Superior temporal gyrus (tissue), 1 donor: ENCODE measurements around the gene ABR.
"Not testable (repeated sequence)": the region's sequence is repeated elsewhere in the genome, so short reads cannot be mapped to it uniquely, and the experiment has no call there.

Experiments used
- DNase-seq: peaks from one replicate; pipeline ENCODE4 v3.0.0-alpha.2; 2016; ENCODE audit errors: extremely low spot score

ABR gene

GRCh38 chr17:1048516-1049115 is 131.2 kb downstream of the ABR start:
- not testable (repeated sequence) for DNase-seq

DNA sequence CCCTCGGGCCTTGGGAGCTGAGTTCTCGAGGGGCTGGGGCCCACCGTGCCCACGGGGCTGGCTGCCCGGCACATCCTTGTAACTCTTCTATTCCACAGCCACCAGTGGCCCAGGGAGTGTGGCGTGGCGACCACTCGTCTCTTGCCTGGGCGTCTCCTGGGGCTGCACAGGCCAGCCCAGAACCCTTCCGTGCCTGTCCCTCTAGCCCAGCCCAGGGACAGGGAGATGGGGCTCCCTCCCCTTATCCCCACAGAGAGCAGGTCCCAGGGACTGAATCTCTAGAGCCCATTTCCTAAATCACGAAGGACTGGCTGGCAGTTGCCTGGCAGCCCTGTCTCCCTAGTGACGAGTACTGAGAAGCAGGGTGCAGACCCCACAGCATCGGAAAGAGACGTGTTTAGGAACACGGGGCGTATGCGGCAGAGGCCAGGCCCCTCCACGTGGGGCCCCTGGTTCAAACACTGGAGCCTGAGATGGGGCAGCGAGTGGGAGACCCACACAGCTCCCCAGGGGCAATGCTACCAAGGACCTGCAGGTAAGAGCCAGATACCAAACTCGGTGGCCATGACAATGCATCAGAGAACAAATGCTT is 131.8 kb downstream of the ABR start:
- DNase-seq = no peak

DNA sequence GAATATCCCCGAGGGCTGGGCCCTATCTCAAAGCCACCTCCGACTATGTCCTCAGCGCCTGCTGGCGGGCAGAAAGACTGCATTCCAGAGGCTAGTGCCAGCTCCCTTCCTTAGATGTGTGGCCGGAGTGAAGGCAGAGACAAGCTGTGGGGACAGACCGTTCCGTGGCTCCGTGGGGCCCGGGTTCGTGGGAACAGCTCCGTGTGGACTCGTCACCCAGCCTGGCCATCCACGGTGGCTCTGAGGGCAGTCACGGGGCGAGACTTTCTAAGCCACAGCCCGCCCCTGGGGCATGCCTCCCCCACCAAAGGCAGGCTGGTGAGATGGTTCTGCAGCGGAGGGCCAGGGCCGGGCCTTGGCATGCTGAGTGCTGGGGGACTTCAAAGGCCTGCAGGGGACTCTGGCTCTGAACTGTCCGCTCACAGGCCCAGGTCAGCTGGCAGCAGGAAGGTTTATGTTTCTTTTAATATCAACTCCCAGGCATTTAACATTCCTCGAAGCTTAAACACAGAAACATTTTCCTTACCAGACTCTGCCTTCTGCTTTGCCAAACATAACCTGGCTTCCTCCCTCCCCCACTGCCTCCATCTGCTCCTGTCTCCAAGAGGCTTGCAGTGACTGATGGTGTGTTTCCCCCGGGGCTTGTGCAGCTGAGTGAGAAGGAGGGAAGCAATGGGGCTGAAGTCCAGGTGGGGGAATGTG is 132.5 kb downstream of the ABR start:
- no peak for DNase-seq

- DNase-seq = no peak
These were observed 134.3 kb downstream of the ABR start for GRCh38 chr17:1045456-1045855.

DNA sequence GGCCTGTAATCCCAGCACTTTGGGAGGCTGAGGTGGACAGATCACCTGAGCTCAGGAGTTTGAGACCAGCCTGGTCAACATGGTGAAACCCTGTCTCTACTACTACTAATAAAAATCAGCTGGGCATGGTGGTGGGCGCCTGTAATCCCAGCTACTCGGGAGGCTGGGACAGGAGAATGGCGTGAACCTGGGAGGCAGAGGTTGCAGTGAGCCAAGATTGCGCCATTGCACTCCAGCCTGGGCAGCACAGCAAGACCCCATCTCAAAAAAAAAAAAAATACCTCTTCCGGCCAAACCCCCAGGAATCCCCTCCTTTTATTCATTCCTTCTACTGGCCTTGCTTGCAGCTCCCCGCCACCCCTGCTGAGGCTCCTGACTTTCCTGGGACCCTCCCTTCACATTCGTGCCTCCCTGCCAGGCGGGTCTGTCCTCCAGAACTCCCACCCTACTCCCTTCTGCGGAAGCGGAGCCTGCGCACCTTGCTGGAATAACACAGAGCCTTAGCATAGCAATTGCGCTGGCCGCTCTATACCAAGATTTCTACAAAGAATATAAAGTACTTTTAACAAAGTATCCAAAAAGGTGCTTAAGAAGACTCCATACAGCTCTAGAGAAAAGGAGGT is 135.3 kb downstream of the ABR start:
- DNase-seq = not testable (repeated sequence)

DNA sequence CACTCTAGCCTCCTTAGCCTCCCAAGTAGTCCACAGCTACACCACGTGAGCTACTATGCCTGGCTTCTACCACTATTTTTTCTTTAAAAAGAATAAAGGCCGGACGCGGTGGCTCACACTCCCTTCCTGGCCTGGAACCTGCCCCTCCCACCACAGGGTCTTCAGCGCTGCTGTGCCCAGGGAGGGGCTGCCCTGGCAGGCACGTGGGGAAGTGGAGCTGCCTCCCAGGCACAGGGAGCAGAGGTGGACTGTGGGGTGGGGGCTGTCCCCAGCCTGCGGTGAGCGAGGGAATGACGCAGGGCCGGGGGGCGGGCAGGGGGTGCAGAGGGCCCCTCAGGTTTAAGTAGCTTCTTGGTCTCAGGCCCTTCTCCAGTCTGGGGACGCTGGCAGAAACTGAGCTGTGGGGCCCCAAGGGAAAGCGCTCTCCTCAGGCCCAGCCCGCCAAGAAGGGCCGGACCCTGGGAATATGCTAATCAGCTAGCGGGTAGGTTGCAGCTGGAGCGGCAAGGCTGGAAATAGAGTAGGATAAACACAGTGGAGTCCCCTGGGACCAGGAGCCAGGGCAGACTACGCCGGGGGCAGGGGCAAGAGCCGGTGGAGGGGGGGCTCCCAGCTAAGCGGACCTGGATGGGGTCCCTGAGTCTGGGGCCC is 136.1 kb downstream of the ABR start:
- DNase-seq = no peak

DNA sequence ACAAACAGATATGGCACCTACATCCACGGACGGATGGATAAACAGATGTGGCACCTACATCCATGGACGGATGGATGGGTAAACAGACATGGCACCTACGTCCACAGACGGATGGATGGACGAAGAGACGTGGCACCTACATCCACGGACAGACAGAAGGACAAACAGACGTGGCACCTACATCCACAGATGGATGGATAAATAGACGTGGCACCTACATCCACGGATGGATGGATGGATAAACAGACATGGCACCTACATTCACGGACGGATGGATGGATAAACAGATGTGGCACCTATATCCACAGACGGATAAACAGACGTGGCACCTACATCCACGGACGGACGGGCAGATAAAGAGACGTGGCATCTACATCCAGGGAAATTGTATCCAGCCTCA is 137.3 kb downstream of the ABR start:
- DNase-seq = no peak

DNA sequence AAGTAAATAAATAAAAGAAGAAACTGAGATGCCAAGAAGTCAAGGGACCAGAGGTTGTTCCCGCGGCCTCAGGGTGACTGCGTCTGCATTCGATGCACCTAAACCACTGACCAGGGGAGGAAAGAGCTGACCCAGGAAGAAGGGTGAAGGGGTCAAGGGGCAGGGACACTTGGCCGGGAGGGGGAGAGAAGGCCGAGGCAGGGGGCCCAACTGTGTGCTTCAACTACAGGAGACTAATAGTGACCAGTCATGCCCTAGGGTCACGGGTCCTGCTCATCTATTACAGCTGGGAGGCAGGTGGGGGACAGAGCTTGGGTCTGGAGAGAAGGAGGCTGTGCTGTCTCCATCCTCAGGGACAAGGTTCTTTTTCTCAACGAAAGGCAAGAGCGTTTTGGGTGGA is 138.0 kb downstream of the ABR start:
- DNase-seq = no peak

DNA sequence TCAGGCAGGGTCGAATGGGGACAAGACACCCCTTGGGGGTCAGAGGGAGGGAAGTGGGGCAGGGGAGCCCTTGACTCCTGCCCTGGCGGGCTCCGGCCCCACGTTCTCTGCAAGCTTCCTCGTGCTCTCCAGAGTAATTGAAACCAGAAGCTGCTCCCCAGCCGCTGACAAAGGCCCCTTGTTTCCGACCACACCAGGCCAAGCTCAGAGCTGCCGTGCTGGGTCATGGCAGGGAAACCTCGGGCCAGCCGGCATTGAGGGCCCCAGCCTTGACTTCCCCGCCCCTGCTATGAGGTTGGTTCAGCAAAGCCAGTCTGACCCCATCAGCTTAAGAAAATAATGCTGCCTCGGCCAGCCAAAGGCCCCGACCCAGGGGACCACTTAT is 139.6 kb downstream of the ABR start:
- DNase-seq = no peak

DNA sequence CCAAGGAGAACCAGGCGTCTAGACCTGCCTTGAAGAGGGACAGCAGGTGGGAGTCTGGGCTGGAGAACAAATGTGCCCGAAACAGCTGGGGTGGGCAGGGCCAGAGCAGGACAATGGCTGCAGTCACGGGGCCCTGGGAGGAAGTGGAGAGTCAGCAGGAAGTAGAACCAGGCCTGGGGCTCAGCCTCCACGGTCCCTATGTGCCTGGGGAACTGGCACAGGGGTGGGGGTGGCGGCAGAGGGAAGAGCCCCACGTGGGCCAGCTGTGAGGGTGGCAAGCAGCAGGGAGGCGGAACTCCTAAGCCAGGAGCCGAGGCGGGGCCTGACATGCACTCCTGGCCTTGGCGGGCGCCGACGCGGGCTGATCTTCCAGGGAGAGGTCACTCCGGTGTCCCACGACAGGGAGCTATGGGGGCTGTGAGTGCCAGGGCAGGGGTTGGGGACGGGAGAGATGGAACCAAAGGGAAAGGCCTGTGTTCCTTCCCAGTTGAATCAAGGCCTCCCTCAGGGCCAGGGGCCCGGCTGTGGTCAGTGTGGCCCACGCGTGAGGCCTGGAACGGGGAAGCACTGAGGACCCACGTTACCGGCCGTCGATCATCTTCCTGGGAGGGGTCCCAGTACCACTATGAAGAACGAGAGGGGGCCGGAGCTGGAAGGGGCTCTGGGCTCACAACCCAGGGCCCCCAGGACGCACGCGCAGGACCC is 140.1 kb downstream of the ABR start:
- no peak for DNase-seq

DNA sequence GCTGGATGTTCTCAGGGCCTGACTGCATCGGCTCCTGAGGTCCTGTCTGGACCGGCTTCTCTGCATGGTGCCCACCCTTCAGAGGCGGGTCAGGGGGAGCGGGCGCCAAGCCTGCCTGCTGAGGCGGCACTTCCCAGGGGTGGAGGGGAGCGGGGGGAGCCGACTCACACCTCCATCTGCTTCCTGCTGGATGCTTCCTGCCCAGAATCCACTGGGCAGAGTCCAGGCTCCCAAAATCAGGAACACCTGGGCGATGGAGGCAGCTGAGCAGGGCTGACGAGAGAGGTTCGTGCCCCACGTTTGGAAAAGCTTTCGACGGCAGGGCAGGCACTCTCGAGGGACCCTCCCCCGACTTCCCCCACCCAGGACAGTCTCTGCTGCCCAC is 140.7 kb downstream of the ABR start:
- no peak for DNase-seq

DNA sequence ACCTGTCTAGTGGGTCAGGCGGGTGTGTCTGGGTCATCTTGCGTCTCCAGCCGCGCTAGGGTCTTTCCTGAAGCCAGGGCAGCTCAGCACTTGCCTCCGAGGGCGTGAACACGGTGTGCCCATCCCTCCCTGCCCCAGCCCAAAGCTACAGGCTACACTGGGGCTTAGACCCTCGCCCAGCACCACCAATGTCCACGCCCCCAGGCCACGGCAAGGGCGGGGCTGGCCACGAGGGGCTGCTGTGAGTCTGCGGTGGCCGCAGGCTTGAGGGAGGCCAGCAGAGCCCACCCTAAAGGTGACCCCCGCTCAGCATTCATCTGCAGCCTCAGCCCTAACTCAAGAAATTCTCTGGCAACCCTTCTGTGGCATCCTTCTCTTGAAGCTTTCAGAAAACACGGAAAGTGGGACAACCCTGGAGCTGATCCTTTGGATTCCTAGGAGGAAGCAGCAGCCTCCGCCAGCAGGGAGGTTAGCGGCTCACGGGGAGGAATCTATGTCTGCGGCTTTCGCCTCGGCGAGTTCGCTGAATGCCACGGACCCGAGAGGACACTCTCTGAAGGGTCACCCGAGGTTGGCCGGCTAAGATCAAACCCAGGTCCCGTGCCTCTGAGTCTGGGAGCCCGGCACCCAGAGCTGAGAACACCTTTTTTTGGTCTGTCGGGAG is 141.2 kb downstream of the ABR start:
- no peak for DNase-seq

DNA sequence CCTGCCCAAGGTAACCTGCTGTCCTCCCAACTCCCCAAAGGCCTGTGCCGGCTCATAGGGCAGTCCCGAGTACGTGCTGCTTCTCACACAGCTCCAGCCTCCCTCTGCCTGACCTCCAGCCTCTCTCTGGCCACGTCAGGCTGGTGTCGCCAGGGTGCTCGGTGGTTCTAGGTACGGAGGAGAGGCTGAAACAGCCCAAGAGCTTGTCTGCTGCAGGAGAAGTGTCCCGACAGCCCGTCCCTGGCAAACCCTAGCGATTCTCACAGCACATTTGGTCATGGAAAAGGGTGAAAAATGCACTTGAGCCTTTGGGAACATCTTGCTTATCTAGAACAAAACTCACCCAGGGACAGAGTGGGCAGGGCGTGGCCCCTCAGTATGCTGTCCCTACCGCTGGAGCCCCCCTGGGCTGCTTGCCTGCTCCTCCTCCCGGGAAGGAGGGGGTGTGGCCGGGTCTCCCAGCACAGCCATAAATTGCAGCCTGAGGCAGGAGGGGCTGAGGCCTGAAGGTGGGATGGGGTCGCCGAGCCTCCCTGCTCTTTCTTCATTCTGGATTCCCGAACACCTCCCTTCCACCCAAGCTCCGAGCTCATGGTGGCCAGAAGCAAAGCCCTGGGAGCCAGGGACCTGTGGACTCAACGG is 142.4 kb downstream of the ABR start:
- no peak for DNase-seq

GRCh38 chr17:1036845-1037237 is 142.9 kb downstream of the ABR start:
- DNase-seq = no peak

GRCh38 chr17:1036171-1036844 is 143.5 kb downstream of the ABR start:
- no peak for DNase-seq

DNA sequence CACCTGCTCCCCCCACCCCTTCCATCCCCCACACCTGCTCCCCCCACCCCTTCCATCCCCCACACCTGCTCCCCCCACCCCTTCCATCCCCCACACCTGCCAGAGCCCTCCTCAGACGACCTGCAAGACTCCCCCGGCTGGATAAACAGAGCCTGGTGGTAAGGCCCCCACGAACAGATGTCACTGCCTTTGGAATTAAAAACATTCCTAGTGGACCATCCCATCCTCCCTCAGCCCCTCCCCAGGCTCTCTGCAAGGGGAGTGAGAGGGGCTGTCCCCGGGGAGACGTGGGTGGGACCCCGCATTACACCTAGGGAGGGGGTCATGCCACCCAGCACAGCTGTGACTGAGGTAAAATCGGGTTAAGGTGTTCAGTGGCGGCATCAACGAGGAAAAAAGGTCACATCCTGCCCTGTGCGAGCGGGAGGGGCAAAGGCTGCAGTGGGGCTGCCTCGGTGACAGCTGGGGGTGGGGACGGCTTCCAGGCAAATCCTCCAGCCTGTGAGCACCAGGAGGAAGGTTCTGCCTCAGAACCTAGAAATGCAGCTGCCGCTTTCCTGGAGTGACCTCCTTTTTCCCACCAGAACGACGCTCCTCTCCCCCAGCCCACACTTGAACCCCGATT is 144.1 kb downstream of the ABR start:
- no peak for DNase-seq

GRCh38 chr17:1034652-1035210 is 145.1 kb downstream of the ABR start:
- DNase-seq = no peak

- no peak for DNase-seq
These were observed 146.3 kb downstream of the ABR start for GRCh38 chr17:1033503-1033902.

DNA sequence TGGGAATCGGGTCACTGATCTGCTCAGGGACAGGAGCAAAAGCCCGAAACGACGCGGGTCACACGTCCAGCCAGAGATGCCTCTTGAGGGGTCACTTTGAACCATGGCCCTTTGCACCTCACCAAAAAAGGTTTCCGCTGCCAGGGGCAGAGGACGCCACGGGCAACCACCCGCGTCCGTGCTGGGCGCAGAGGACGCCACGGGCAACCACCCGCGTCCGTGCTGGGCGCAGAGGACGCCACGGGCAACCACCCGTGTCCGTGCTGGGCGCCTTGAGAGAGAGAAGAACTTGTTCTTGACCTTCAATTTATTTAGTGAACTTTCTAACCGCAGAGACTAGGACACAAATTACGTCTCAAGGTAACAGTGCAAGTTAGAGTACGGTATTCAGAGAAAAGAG is 147.4 kb downstream of the ABR start:
- no peak for DNase-seq

DNA sequence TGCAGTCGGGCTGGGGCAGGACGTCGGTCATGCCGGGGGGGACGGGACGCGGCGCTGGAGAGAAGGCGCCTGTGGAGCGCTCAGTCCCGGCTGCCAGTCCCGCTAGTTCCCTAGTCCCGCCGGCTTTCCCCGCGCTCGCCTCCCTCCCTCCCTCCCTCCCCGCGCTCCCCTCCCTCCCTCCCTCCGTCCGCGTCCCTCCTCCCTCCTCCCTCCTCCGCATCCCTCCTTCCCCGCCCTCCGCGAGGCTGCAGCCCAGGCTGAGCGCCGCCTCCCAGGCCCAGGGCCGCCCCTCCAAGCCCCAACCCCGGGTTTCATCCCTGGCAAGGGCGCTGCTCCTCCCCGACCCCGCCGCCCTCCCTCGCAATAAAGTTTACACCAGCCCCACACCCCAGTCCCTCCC is 148.1 kb downstream of the ABR start:
- DNase-seq = no peak
